ENCODE measurements around the gene EIF4G3. TPM values are rescaled to one million over a fixed set of nuclear protein-coding genes. Genes with fewer than 3 reads are reported as not detected.

Gene EIF4G3
- total and polyA plus RNA-seq, 9 of the 15 experiments (the other 6 are each of a cell fraction or from before 2014, with no cell fraction given): 6.7 to 40.5 (median 32.1) TPM

DNA sequence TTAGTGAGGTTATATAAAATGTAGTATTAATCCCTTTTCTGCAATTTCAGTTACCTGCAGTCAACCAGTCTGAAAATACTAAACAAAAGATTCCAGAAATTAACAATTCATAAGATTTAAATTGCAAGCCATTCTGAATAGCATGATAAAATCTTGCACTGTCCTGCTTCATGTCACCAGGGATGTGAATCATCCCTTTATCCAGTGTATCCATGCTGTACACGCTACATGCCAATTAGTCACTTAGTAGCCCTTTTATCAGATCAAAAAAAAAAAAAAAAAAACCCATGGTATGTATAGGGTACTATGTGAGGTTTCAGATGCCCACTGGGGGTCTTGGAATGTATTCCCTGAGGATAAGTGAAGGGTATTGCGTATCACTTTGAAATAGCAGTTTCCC is 198.3 kb downstream of the EIF4G3 start:
- ATAC-seq (no peak), DNase-seq (ENCODE audit: extremely low read depth in 1 of 4, low spot score in 3 of 4) (peak in 1 of 4 experiments; percentile 13), FAIRE-seq (no peak)
- no peaks in the 10 kb centered on the region for H3K36me3 ChIP-seq (ENCODE audit: control insufficient read depth, insufficient read depth, low read length)
- H2AFZ ChIP-seq (ENCODE audit: low read depth, low read length): no peak overlapping the region
- no TSS peak for BruUV-seq (replicated peaks)
- intact Hi-C loops (cut with micrococcal nuclease): no loop called here
- CTCF ChIA-PET (ENCODE audit: low intra/inter-chr PET ratio): interaction anchor here (1.1 kb wide), 1 partner anchor 9 kb away, joined by 6 read pairs; no protein-coding TSS in a partner anchor
- H3K27ac ChIP-seq (ENCODE audit: extremely low read depth, low read depth, low read length): no peak overlapping the region
- H3K9me3 ChIP-seq (replicated peaks; ENCODE audit: control insufficient read depth, insufficient read depth, low read depth, low read length): no peaks in the 10 kb centered on the region
- no peak overlapping the region for H3K9ac ChIP-seq (ENCODE audit: insufficient read depth in 1 of 2, low read depth in 2 of 2, low read length in 2 of 2)
- no peaks in the 10 kb centered on the region for H3K9me1 ChIP-seq (ENCODE audit: control insufficient read depth, insufficient read depth, low read length)
- no peak overlapping the region for H3K4me3 ChIP-seq
- H3K4me1 ChIP-seq (replicated peaks in 1 of 2; ENCODE audit: control insufficient read depth in 2 of 2, insufficient read depth in 2 of 2, low read length in 2 of 2): no peaks in the 10 kb centered on the region
- in situ Hi-C loops (cut with MboI): no loop called here
- H3K27me3 ChIP-seq (ENCODE audit: control insufficient read depth in 2 of 2, insufficient read depth in 2 of 2, low read length in 2 of 2): no peaks in the 10 kb centered on the region
- POLR2A ChIA-PET: no interaction called here
- H4K20me1 ChIP-seq (replicated peaks; ENCODE audit: control insufficient read depth, insufficient read depth, low read length): no peaks in the 10 kb centered on the region
- H3K4me2 ChIP-seq (ENCODE audit: insufficient read depth, low read length): no peak overlapping the region
- WGBS (ENCODE audit: insufficient coverage, low coverage, missing lambda C conversion rate): 100% methylated on average over 2 of the region's 2 CpGs
- no peaks in the 10 kb centered on the region for H3K79me2 ChIP-seq (ENCODE audit: control insufficient read depth, insufficient read depth, low read length)
- no peak for TF ChIP-seq ASH1L (IDR thresholded peaks at IDR 0.05; ENCODE audit: borderline replicate concordance, low read depth, partially characterized antibody)
- no peak for TF ChIP-seq ZNF695 (CRISPR knock-in tag; IDR thresholded peaks at IDR 0.05)
- no peak for TF ChIP-seq RFX1 (IDR thresholded peaks at IDR 0.05)
- TF ChIP-seq, protein P1, sequence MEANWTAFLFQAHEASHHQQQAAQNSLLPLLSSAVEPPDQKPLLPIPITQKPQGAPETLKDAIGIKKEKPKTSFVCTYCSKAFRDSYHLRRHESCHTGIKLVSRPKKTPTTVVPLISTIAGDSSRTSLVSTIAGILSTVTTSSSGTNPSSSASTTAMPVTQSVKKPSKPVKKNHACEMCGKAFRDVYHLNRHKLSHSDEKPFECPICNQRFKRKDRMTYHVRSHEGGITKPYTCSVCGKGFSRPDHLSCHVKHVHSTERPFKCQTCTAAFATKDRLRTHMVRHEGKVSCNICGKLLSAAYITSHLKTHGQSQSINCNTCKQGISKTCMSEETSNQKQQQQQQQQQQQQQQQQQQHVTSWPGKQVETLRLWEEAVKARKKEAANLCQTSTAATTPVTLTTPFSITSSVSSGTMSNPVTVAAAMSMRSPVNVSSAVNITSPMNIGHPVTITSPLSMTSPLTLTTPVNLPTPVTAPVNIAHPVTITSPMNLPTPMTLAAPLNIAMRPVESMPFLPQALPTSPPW (CRISPR knock-in tag; IDR thresholded peaks at IDR 0.05): no peak
- TF ChIP-seq RHOXF2B (CRISPR knock-in tag; conservative IDR thresholded peaks at IDR 0.05): no peak
- TF ChIP-seq, protein P2, sequence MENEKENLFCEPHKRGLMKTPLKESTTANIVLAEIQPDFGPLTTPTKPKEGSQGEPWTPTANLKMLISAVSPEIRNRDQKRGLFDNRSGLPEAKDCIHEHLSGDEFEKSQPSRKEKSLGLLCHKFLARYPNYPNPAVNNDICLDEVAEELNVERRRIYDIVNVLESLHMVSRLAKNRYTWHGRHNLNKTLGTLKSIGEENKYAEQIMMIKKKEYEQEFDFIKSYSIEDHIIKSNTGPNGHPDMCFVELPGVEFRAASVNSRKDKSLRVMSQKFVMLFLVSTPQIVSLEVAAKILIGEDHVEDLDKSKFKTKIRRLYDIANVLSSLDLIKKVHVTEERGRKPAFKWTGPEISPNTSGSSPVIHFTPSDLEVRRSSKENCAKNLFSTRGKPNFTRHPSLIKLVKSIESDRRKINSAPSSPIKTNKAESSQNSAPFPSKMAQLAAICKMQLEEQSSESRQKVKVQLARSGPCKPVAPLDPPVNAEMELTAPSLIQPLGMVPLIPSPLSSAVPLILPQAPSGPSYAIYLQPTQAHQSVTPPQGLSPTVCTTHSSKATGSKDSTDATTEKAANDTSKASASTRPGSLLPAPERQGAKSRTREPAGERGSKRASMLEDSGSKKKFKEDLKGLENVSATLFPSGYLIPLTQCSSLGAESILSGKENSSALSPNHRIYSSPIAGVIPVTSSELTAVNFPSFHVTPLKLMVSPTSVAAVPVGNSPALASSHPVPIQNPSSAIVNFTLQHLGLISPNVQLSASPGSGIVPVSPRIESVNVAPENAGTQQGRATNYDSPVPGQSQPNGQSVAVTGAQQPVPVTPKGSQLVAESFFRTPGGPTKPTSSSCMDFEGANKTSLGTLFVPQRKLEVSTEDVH (IDR thresholded peaks at IDR 0.05; ENCODE audit: low read depth, partially characterized antibody): no peak
- no peak for TF ChIP-seq LCOR (CRISPR knock-in tag; IDR thresholded peaks at IDR 0.05)
- TF ChIP-seq FOXM1 (IDR thresholded peaks at IDR 0.05; ENCODE audit: low read depth): no peak
- TF ChIP-seq FOXM1 (CRISPR knock-in tag; IDR thresholded peaks at IDR 0.05; ENCODE audit: low read depth): no peak
- TF ChIP-seq ZNF121 (CRISPR knock-in tag; conservative IDR thresholded peaks at IDR 0.05): no peak
- TF ChIP-seq MEIS2 (IDR thresholded peaks at IDR 0.05; ENCODE audit: partially characterized antibody): peak; percentile 50
- no peak for TF ChIP-seq RBM22 (IDR thresholded peaks at IDR 0.05; ENCODE audit: low read depth, low read length, poor library complexity, severe bottlenecking)
- TF ChIP-seq NFXL1 (CRISPR knock-in tag; IDR thresholded peaks at IDR 0.05): no peak
- no peak for TF ChIP-seq RCOR1 (IDR thresholded peaks at IDR 0.05; ENCODE audit: borderline replicate concordance in 1 of 2, low read depth in 2 of 2, low read length in 2 of 2)
- no peak for TF ChIP-seq L3MBTL2 (IDR thresholded peaks at IDR 0.05)
- TF ChIP-seq, protein P3, sequence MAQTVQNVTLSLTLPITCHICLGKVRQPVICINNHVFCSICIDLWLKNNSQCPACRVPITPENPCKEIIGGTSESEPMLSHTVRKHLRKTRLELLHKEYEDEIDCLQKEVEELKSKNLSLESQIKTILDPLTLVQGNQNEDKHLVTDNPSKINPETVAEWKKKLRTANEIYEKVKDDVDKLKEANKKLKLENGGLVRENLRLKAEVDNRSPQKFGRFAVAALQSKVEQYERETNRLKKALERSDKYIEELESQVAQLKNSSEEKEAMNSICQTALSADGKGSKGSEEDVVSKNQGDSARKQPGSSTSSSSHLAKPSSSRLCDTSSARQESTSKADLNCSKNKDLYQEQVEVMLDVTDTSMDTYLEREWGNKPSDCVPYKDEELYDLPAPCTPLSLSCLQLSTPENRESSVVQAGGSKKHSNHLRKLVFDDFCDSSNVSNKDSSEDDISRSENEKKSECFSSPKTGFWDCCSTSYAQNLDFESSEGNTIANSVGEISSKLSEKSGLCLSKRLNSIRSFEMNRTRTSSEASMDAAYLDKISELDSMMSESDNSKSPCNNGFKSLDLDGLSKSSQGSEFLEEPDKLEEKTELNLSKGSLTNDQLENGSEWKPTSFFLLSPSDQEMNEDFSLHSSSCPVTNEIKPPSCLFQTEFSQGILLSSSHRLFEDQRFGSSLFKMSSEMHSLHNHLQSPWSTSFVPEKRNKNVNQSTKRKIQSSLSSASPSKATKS (CRISPR knock-in tag; IDR thresholded peaks at IDR 0.05): no peak
- no peak for TF ChIP-seq NCOA1 (IDR thresholded peaks at IDR 0.05; ENCODE audit: low read depth)
- peak; percentile 60; the same call in 1 of the 2 replicates for TF ChIP-seq JUND (IDR thresholded peaks at IDR 0.05; ENCODE audit: borderline replicate concordance, low read depth, low read length)
- 0 out of 3 replicates have a peak, but pooled peaks have one; percentile 40 for TF ChIP-seq JUND (tag; IDR thresholded peaks at IDR 0.05; ENCODE audit: borderline replicate concordance, low read depth, low read length)

Data from K562 (cell line).